Measurements from ENCODE around the gene EML1.

DNA sequence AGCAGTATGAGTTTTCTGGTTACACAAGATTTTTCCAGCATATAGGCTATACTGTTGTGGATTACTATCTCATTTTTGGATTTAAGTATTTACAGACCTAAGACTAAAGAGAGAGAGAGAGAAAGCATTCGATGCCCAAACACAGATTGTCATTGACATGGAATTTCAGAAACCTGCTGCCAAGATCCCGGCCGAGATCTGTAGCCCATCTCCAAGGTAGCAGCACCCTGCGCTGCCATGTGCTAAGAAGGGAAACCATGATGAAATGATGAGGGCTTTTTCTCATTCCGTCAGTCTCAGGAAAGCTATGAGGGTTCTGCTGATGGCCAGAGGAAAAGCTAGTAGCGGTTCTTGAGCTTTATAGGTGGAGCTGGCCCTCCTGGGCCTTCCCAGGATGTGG is 136.4 kb downstream of the EML1 start:
- TF ChIP-seq IRF2 (CRISPR knock-in tag; IDR thresholded peaks at IDR 0.05; ENCODE audit: borderline replicate concordance, low read depth): no peak
- TF ChIP-seq, protein P1, sequence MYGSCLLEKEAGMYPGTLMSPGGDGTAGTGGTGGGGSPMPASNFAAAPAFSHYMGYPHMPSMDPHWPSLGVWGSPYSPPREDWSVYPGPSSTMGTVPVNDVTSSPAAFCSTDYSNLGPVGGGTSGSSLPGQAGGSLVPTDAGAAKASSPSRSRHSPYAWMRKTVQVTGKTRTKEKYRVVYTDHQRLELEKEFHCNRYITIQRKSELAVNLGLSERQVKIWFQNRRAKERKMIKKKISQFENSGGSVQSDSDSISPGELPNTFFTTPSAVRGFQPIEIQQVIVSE (CRISPR knock-in tag; IDR thresholded peaks at IDR 0.05; ENCODE audit: borderline replicate concordance): no peak
- TF ChIP-seq, protein P2, sequence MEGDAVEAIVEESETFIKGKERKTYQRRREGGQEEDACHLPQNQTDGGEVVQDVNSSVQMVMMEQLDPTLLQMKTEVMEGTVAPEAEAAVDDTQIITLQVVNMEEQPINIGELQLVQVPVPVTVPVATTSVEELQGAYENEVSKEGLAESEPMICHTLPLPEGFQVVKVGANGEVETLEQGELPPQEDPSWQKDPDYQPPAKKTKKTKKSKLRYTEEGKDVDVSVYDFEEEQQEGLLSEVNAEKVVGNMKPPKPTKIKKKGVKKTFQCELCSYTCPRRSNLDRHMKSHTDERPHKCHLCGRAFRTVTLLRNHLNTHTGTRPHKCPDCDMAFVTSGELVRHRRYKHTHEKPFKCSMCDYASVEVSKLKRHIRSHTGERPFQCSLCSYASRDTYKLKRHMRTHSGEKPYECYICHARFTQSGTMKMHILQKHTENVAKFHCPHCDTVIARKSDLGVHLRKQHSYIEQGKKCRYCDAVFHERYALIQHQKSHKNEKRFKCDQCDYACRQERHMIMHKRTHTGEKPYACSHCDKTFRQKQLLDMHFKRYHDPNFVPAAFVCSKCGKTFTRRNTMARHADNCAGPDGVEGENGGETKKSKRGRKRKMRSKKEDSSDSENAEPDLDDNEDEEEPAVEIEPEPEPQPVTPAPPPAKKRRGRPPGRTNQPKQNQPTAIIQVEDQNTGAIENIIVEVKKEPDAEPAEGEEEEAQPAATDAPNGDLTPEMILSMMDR (IDR thresholded peaks at IDR 0.05): no peak
- no peak for TF ChIP-seq FOXJ3 (CRISPR knock-in tag; IDR thresholded peaks at IDR 0.05; ENCODE audit: borderline replicate concordance)
- TF ChIP-seq NR2C2 (CRISPR knock-in tag; IDR thresholded peaks at IDR 0.05): no peak
- TF ChIP-seq, protein P3, sequence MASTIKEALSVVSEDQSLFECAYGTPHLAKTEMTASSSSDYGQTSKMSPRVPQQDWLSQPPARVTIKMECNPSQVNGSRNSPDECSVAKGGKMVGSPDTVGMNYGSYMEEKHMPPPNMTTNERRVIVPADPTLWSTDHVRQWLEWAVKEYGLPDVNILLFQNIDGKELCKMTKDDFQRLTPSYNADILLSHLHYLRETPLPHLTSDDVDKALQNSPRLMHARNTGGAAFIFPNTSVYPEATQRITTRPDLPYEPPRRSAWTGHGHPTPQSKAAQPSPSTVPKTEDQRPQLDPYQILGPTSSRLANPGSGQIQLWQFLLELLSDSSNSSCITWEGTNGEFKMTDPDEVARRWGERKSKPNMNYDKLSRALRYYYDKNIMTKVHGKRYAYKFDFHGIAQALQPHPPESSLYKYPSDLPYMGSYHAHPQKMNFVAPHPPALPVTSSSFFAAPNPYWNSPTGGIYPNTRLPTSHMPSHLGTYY (CRISPR knock-in tag; IDR thresholded peaks at IDR 0.05): no peak
- TF ChIP-seq HMGA2 (CRISPR knock-in tag; IDR thresholded peaks at IDR 0.05): no peak
- TF ChIP-seq, protein P4, sequence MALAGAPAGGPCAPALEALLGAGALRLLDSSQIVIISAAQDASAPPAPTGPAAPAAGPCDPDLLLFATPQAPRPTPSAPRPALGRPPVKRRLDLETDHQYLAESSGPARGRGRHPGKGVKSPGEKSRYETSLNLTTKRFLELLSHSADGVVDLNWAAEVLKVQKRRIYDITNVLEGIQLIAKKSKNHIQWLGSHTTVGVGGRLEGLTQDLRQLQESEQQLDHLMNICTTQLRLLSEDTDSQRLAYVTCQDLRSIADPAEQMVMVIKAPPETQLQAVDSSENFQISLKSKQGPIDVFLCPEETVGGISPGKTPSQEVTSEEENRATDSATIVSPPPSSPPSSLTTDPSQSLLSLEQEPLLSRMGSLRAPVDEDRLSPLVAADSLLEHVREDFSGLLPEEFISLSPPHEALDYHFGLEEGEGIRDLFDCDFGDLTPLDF (CRISPR knock-in tag; IDR thresholded peaks at IDR 0.05): no peak
- TF ChIP-seq, protein P5, sequence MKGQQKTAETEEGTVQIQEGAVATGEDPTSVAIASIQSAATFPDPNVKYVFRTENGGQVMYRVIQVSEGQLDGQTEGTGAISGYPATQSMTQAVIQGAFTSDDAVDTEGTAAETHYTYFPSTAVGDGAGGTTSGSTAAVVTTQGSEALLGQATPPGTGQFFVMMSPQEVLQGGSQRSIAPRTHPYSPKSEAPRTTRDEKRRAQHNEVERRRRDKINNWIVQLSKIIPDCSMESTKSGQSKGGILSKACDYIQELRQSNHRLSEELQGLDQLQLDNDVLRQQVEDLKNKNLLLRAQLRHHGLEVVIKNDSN (CRISPR knock-in tag; IDR thresholded peaks at IDR 0.05): no peak
- TF ChIP-seq ELF4 (CRISPR knock-in tag; IDR thresholded peaks at IDR 0.05; ENCODE audit: low read depth): no peak
- TF ChIP-seq SMAD3 (CRISPR knock-in tag; IDR thresholded peaks at IDR 0.05; ENCODE audit: borderline replicate concordance): no peak

Measured in WTC11 (cell line).